ENCODE data around the gene GADD45B. TPM values are rescaled to one million over a fixed set of nuclear protein-coding genes. Genes with fewer than 3 reads are reported as not detected.

Gene GADD45B
- total and polyA plus RNA-seq, 2 donors (not counting 3 experiments of a cell fraction or from before 2014, with no cell fraction given): 61.3 to 267 TPM

DNA sequence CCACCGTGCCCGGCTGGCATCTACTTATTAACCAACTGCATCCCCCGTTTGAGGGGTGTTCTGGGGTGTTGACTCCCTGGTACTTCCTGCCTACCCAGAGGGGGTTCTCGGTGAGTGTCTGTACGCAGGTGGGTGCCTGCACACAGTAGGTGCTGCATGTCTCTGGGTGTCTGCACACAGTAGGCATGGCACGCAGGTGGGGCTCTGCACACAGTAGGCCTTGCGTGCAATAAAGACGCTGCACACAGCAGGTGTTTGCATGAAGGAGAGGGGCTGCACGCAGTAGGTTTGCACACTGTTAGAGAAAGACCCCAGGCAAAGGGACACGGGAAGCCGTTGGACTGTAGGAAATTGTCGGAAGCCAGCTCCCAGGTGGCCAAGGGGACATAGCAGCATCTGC is 11.2 kb downstream of the GADD45B start:
- H3K4me2 ChIP-seq (ENCODE audit: insufficient read depth, low read length): no peak overlapping the region
- H3K27ac ChIP-seq (ENCODE audit: insufficient read depth, low read depth, low read length): no peak overlapping the region
- H3K4me3 ChIP-seq (replicated peaks in 1 of 3; ENCODE audit: insufficient read depth in 1 of 3, low read depth in 1 of 3, low read length in 3 of 3): no peak overlapping the region
- no peaks in the 10 kb centered on the region for H3K9me3 ChIP-seq (replicated peaks; ENCODE audit: control insufficient read depth, insufficient read depth, low read length)
- no peaks in the 10 kb centered on the region for H3K9me1 ChIP-seq (replicated peaks; ENCODE audit: control insufficient read depth, extremely low read depth, insufficient read depth, low read length)
- ChIA-PET POLR2A (interaction anchor here (1.3 to 2.3 kb wide), 2 partner anchors 11 kb away, joined by 4 to 11 read pairs; partner anchors contain the start of gene GADD45B), CTCF (no interaction called here)
- no peak for DNase-seq (ENCODE audit: low read depth, low spot score)
- no peak for FAIRE-seq
- H3K79me2 ChIP-seq (ENCODE audit: control insufficient read depth, insufficient read depth, low read length): no peaks in the 10 kb centered on the region
- H2AFZ ChIP-seq (ENCODE audit: low read depth, low read length): no peak overlapping the region
- H3K4me1 ChIP-seq (ENCODE audit: control insufficient read depth, extremely low read depth, insufficient read depth, low read length): peaks cover 18% of the 10 kb centered on the region
- TF ChIP-seq, protein P1, sequence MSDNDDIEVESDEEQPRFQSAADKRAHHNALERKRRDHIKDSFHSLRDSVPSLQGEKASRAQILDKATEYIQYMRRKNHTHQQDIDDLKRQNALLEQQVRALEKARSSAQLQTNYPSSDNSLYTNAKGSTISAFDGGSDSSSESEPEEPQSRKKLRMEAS (IDR thresholded peaks at IDR 0.05; ENCODE audit: insufficient read depth, insufficient read length): no peak
- TF ChIP-seq JUN (IDR thresholded peaks at IDR 0.05; ENCODE audit: borderline replicate concordance, insufficient read depth, insufficient read length, low read depth): no peak
- no peak for TF ChIP-seq GATA2 (IDR thresholded peaks at IDR 0.05; ENCODE audit: insufficient read depth, insufficient read length, low read depth, low read length)
- TF ChIP-seq MYC (IDR thresholded peaks at IDR 0.05; ENCODE audit: low read depth, low read length): no peak
- TF ChIP-seq FOS (IDR thresholded peaks at IDR 0.05; ENCODE audit: borderline replicate concordance, insufficient read depth, low read length): no peak
- TF ChIP-seq CTCF (IDR thresholded peaks at IDR 0.05; ENCODE audit: extremely low read depth in 1 of 2, insufficient read depth in 1 of 2, low read depth in 1 of 2, low read length in 2 of 2): no peak
- no peak for TF ChIP-seq POLR2AphosphoS5 (IDR thresholded peaks at IDR 0.05; ENCODE audit: insufficient read depth, low read depth, low read length)
- no peak for TF ChIP-seq EZH2 (IDR thresholded peaks at IDR 0.05; ENCODE audit: borderline replicate concordance, low read depth, low read length, severe bottlenecking)
- TF ChIP-seq POLR2A (IDR thresholded peaks at IDR 0.05; ENCODE audit: low read depth, low read length): no peak
- H3K27me3 ChIP-seq (ENCODE audit: control insufficient read depth in 2 of 2, insufficient read depth in 2 of 2, low read length in 2 of 2): no peaks in the 10 kb centered on the region
- dilution Hi-C loops (cut with MboI; ENCODE audit: extremely low pct_ligation_motif_present, low sequenced_read_pairs) (no loop called here), intact Hi-C loops (cut with micrococcal nuclease) (no loop called here)
- no peaks in the 10 kb centered on the region for H4K20me1 ChIP-seq (replicated peaks; ENCODE audit: control insufficient read depth, extremely low read depth, insufficient read depth, low read length)
- H3K9ac ChIP-seq (replicated peaks; ENCODE audit: extremely low read depth, insufficient read depth, low read length): no peak overlapping the region
- H3K36me3 ChIP-seq (ENCODE audit: control insufficient read depth in 2 of 2, extremely low read depth in 1 of 2, insufficient read depth in 2 of 2, low read length in 2 of 2): no peaks in the 10 kb centered on the region
- no TSS peak for BruUV-seq (replicated peaks)

Measured in endothelial cell of umbilical vein (primary cell).